ENCODE measurements around the gene CCDC27.

CCDC27 gene

DNA sequence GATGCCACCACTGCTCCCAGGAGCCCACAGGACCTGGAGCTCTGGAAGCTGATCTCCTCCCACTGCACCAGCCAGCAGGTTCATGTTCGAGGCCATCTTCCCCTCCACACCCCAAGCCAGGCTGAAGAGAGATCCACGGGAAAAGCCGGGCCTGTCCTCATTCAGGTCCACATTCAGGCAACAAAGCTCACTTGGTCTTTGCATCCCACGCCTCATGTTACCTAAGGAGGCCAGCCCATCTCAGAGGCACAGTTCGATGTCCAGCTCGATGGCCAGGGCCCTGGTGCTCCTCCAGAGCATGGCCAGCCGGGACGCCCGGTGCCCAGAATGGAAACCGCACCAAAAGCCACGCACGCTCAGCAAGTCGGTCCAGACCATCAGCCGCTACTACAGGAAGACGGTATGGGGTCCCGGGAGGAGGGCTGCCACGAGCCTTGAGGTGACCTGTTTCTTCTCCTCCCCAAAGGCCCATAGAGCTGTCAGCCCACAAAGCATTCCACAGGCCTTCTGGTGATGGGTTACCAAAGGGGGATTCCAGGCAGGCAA lies at the start of gene CCDC27:
Gene CCDC27 (plus strand): TSS at position 51 of the 546 bp plus-strand sequence. CDS start 32 bp downstream, at position 83.
- no peak for DNase-seq (ENCODE audit: extremely low read depth in 1 of 2, low read depth in 1 of 2)

DNA sequence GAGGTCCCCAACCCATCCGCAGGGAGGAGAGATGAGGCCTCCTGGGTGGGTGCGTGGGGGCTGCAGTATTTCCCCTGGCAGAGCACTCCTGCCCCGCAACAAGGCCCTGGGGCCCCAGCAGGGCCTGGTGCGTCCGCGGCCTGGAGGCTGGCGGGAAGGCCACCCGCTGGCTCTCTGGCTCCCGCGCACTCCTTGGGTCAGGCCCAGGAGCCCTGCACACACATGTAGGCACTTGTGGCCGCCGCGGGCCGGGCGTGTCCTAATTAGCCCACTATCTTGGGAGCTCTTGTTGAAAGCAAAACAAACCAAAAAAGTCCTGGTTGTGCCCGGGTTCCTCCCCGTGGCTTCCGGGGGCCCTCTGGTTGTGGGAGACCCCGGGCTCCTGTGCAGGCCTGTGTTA lies 49.7 kb upstream of the CCDC27 start:
- DNase-seq (ENCODE audit: extremely low read depth in 1 of 2, low read depth in 1 of 2): no peak

- no peak for DNase-seq (ENCODE audit: extremely low read depth in 1 of 2, low read depth in 1 of 2)
Measured at GRCh38 chr1:3702990-3703728, 49.1 kb upstream of the CCDC27 start.

GRCh38 chr1:3703786-3704371 lies 48.4 kb upstream of the CCDC27 start:
- DNase-seq (ENCODE audit: extremely low read depth in 1 of 2, low read depth in 1 of 2): no peak

GRCh38 chr1:3705341-3705950 lies 46.8 kb upstream of the CCDC27 start:
- no peak for DNase-seq (ENCODE audit: extremely low read depth in 1 of 2, low read depth in 1 of 2)

DNA sequence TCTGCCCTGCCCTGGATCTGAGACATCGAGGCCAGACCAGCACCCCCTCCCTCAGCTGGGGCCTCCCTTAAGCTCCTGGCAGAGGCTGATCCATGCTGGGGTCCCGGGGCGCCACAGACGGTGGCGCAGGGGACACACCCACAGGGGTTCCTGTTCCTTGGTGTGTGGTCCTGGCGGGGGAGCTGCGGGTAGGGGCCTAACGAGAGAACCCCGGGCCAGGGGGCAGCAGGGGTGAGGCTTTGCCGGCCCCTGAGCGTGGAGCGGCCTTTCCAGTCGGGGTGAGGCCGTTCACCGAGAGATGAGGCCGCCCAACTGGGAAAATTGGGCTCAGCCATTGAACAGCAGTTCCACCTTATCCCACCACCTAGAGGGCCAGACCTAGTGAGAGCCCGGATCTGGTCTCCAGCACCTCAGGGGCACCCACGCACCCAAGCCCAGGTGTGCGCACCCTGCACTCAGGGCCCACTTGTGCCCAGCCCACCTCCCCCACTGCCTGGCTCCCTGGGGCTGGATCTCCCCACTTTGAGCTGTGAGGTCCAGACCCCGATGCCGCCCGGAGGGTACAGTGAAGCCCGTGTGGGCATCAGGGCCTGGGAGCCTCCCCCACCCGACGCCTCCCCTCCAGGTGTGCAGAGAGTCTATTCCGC lies 45.5 kb upstream of the CCDC27 start:
- DNase-seq (ENCODE audit: extremely low read depth in 1 of 2, low read depth in 1 of 2): no peak

- DNase-seq (ENCODE audit: extremely low read depth in 1 of 2, low read depth in 1 of 2): no peak
Measured at GRCh38 chr1:3707298-3707938, 44.8 kb upstream of the CCDC27 start.

DNA sequence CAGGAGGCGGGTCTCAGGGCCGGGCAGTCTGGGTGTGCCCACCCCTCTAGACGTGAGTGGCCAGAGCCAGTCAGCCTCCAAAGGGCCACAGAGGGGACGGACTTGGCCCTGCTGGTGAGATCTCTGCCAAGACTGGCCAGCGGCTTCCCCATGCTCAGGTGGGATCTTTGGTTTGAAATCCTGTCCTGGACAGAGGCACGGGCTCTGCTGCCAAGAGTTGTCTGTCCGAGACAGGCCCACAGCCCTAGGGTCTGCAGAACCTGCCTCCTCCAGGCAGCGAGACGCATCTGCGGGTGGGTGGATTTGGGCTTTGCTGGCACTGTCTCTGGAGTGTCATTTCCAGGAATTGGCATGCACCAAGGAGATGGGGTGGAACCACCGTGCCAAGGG lies 44.3 kb upstream of the CCDC27 start:
- DNase-seq (ENCODE audit: extremely low read depth in 1 of 2, low read depth in 1 of 2): no peak

DNA sequence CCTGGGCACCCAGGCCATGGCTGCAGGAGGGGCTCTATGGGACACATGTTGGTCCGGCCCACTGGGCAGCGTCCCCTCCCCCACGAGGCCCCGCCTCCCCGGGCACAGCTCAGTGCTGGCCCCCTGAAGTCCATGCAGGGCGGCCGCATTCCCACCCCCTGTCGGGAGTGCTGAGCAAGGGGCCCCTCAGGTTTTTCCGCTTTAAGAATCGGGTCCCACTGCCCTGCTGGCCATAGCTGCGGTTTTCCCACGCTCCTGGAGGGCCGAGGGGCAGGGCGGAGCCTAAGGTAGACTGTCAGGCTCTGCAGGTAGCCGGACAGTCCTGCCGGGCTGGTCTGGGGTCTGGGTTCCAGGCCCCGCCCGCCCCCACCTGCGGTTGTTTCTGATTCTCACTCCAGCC lies 43.5 kb upstream of the CCDC27 start:
- no peak for DNase-seq (ENCODE audit: extremely low read depth in 1 of 2, low read depth in 1 of 2)

GRCh38 chr1:3710251-3710650 lies 42.0 kb upstream of the CCDC27 start:
- DNase-seq (ENCODE audit: extremely low read depth in 1 of 2, low read depth in 1 of 2): no peak

- DNase-seq (ENCODE audit: extremely low read depth in 1 of 2, low read depth in 1 of 2): no peak
Measured at GRCh38 chr1:3711381-3711779, 40.9 kb upstream of the CCDC27 start.

GRCh38 chr1:3711780-3712451 lies 40.3 kb upstream of the CCDC27 start:
- no peak for DNase-seq (ENCODE audit: extremely low read depth in 1 of 2, low read depth in 1 of 2)

DNA sequence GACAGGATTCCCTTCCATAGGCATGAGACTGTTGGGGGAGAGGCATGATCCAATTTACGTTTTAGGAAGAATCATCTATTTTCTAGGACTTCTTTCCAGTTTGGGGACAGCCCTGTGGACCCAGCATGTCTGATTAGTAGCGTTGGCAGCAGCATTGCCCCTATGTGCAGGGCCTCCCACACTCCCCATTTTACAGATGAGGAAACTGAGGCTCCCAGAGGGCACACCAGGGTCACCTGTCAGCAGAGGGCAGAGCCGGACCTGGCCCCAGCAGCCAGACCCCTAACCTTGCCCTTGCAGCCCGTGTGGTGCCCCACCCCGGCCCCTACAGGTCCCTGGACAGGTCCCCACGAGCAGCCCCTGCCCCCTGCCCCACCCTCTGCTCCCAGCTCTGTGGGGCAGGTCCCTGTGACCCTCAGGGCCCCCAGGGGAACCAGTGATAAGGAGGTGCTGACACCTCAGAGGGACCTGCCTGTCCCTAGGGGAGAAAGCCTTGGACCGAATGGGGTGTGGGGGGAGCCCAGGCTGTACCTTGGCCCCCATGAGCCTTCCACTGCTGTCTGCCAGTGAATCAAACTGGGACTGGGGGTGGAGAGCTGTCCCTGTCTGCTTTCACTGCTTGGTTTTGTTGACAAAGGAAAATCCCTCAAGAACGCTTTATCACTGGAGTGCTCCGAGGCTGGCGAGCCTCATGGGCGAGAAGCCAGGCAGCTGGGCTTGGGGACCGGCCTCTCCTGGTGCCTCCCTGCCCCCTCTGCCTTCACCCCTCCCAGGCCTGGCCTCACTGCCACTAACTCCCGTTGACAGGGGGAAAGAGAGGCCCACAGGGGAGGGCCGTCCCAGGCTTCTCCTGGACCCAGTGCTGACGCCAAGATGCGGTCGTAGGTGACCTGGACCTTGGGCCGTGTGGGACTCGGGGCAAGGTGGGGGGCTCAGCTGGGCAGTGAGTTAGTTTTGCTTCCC lies 39.4 kb upstream of the CCDC27 start:
- no peak for DNase-seq (ENCODE audit: extremely low read depth in 1 of 2, low read depth in 1 of 2)

DNA sequence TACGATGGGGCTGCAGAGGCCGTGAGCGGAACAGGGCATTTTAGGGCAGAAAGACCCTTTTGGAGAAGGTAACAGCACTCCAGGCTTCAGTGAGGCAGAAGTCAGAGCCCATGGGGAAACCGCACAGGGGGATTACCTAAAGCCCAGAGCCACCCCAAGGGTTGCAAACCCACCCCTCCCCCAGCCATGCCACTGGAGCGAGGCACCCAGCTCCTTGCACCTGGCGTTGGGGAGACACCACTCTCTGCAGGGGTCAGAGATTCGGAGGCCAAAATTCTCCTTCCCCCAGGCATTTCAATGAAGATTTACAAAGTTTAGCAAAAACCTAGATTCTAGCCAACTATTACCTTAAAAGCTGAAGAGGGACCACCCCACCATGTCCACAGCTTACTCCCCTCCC lies 38.4 kb upstream of the CCDC27 start:
- no peak for DNase-seq (ENCODE audit: extremely low read depth in 1 of 2, low read depth in 1 of 2)

- DNase-seq (ENCODE audit: extremely low read depth in 1 of 2, low read depth in 1 of 2): no peak
Measured at GRCh38 chr1:3714284-3714741, 37.9 kb upstream of the CCDC27 start.

GRCh38 chr1:3714814-3715213 lies 37.4 kb upstream of the CCDC27 start:
- DNase-seq (ENCODE audit: extremely low read depth in 1 of 2, low read depth in 1 of 2): no peak

- no peak for DNase-seq (ENCODE audit: extremely low read depth in 1 of 2, low read depth in 1 of 2)
Measured at GRCh38 chr1:3716351-3716750, 35.9 kb upstream of the CCDC27 start.

GRCh38 chr1:3717041-3717714 lies 35.1 kb upstream of the CCDC27 start:
- no peak for DNase-seq (ENCODE audit: extremely low read depth in 1 of 2, low read depth in 1 of 2)
